ENCODE results near the gene ASAH2. TPM values are rescaled to one million over a fixed set of nuclear protein-coding genes. Genes with fewer than 3 reads are reported as not detected.

ASAH2 gene
- total RNA-seq (2022) (3.9 and 7.4 TPM in 2 replicates), Bru-seq, nascent RNA (percentile 22 among the genes with signal in this experiment), BruChase-seq, experiment 1, labeled RNA remaining after a 6-hour chase (percentile 29 among the genes with signal in this experiment), BruChase-seq, experiment 2, labeled RNA remaining after a 2-hour chase (percentile 28 among the genes with signal in this experiment)
- long read RNA-seq, partial matches to known transcripts, result 0 of 1 reads
- long read RNA-seq, other reads (novel, unspliced or antisense), result 1 of 1 reads

- intact Hi-C loops (cut with micrococcal nuclease), result no loop called here
- Mint-ChIP-seq H3K36me3 (ENCODE audit: insufficient read depth, unreplicated experiment) (no peaks in the 10 kb centered on the region), H3K27ac (ENCODE audit: low read depth, unreplicated experiment) (no peak within 1 kb of the TSS), H3K27me3 (ENCODE audit: insufficient read depth, unreplicated experiment) (peaks cover 38% of the 10 kb centered on the region), H3K4me3 (ENCODE audit: unreplicated experiment) (no peak within 1 kb of the TSS), H3K9me3 (ENCODE audit: unreplicated experiment) (no peaks in the 10 kb centered on the region), H3K4me1 (ENCODE audit: insufficient read depth, unreplicated experiment) (no peaks in the 10 kb centered on the region)
- BruUV-seq (replicated peaks), result no TSS peak
- ChIA-PET POLR2A (interaction anchor here (0.7 kb wide), 1 partner anchor 1130 kb away, joined by 3 read pairs; no protein-coding TSS in a partner anchor), CTCF (interaction anchor here (0.7 to 1.0 kb wide), 2 partner anchors 144 to 169 kb away, joined by 3 to 4 read pairs; no protein-coding TSS in a partner anchor)
- TF ChIP-seq CTCF (IDR thresholded peaks at IDR 0.05; ENCODE audit: unreplicated experiment), result no peak
- DNase-seq (ENCODE audit: unreplicated experiment), result no peak
Measured at GRCh38 chr10:50251394-50251793, at the start of gene ASAH2. ASAH2 (minus strand) TSS chr10:50251516; CDS start chr10:50248610, 2,906 bp downstream.

GRCh38 chr10:50299948-50300669 lies 48.8 kb upstream of the ASAH2 start:
- intact Hi-C loops (cut with micrococcal nuclease), result loop anchor here (10.0 kb wide), 1 partner anchor 255 kb away; no protein-coding TSS in a partner anchor
- TF ChIP-seq CTCF (IDR thresholded peaks at IDR 0.05; ENCODE audit: unreplicated experiment), result no peak
- Mint-ChIP-seq H3K27me3 (ENCODE audit: insufficient read depth, unreplicated experiment) (no peaks in the 10 kb centered on the region), H3K36me3 (ENCODE audit: insufficient read depth, unreplicated experiment) (peaks cover 14% of the 10 kb centered on the region), H3K9me3 (ENCODE audit: unreplicated experiment) (no peaks in the 10 kb centered on the region), H3K4me3 (ENCODE audit: unreplicated experiment) (no peak overlapping the region), H3K27ac (ENCODE audit: low read depth, unreplicated experiment) (no peak overlapping the region), H3K4me1 (ENCODE audit: insufficient read depth, unreplicated experiment) (no peaks in the 10 kb centered on the region)
- ChIA-PET POLR2A (no interaction called here), CTCF (no interaction called here)
- BruUV-seq (replicated peaks), result no TSS peak
- DNase-seq (ENCODE audit: unreplicated experiment), result no peak

GRCh38 chr10:50295367-50295766 lies 44.1 kb upstream of the ASAH2 start:
- BruUV-seq (replicated peaks), result no TSS peak
- Mint-ChIP-seq H3K27me3 (ENCODE audit: insufficient read depth, unreplicated experiment) (no peaks in the 10 kb centered on the region), H3K4me1 (ENCODE audit: insufficient read depth, unreplicated experiment) (peaks cover 4% of the 10 kb centered on the region), H3K27ac (ENCODE audit: low read depth, unreplicated experiment) (no peak overlapping the region), H3K4me3 (ENCODE audit: unreplicated experiment) (no peak overlapping the region), H3K9me3 (ENCODE audit: unreplicated experiment) (no peaks in the 10 kb centered on the region), H3K36me3 (ENCODE audit: insufficient read depth, unreplicated experiment) (peaks cover 7% of the 10 kb centered on the region)
- intact Hi-C loops (cut with micrococcal nuclease), result loop anchor here (10.0 kb wide), 1 partner anchor 259 kb away; no protein-coding TSS in a partner anchor
- ChIA-PET CTCF (interaction anchor here (0.6 kb wide), 1 partner anchor 120 kb away, joined by 3 read pairs; no protein-coding TSS in a partner anchor), POLR2A (interaction anchor here (0.6 to 1.4 kb wide), 2 partner anchors 23 to 30 kb away, joined by 3 to 4 read pairs; no protein-coding TSS in a partner anchor)
- no peak for TF ChIP-seq CTCF (IDR thresholded peaks at IDR 0.05; ENCODE audit: unreplicated experiment)
- no peak for DNase-seq (ENCODE audit: unreplicated experiment)

GRCh38 chr10:50294582-50294981 lies 43.3 kb upstream of the ASAH2 start:
- no TSS peak for BruUV-seq (replicated peaks)
- Mint-ChIP-seq H3K27me3 (ENCODE audit: insufficient read depth, unreplicated experiment) (no peaks in the 10 kb centered on the region), H3K4me1 (ENCODE audit: insufficient read depth, unreplicated experiment) (peaks cover 4% of the 10 kb centered on the region), H3K9me3 (ENCODE audit: unreplicated experiment) (no peaks in the 10 kb centered on the region), H3K27ac (ENCODE audit: low read depth, unreplicated experiment) (no peak overlapping the region), H3K36me3 (ENCODE audit: insufficient read depth, unreplicated experiment) (peaks cover 7% of the 10 kb centered on the region), H3K4me3 (ENCODE audit: unreplicated experiment) (no peak overlapping the region)
- intact Hi-C loops (cut with micrococcal nuclease), result loop anchor here (10.0 kb wide), 1 partner anchor 260 kb away; no protein-coding TSS in a partner anchor
- ChIA-PET CTCF (no interaction called here), POLR2A (no interaction called here)
- no peak for TF ChIP-seq CTCF (IDR thresholded peaks at IDR 0.05; ENCODE audit: unreplicated experiment)
- no peak for DNase-seq (ENCODE audit: unreplicated experiment)
